Esophagus muscularis mucosa (tissue), 3 donors: ENCODE data around the gene DHRS13.

ENCODE experiments used
- POLR2A ChIP-seq: fragments of 450-650 bp; IDR thresholded peaks from one replicate; pipeline ENCODE4 v1.6.1; 2017; ENCODE audit warnings: antibody characterized with exemption, moderate library complexity, mild to moderate bottlenecking, low read depth
- POLR2AphosphoS5 ChIP-seq, 2 donors: sonication (generic); formaldehyde crosslinking; IDR thresholded peaks; one replicate each; pipeline ENCODE4 v1.6.1; 2017; ENCODE audit warnings: antibody characterized with exemption in 2 of 2
- TF ChIP-seq, protein P1 (sequence below), 3 experiments: fragments of 200-600 bp in 2 of 3; fragments of 450-650 bp in 1 of 3; sonication (generic) in 2 of 3; IDR thresholded peaks; one replicate each; pipeline ENCODE4 v1.5.1; 2017 to 2019; ENCODE audit warnings: antibody characterized with exemption in 3 of 3, mild to moderate bottlenecking in 2 of 3, moderate library complexity in 1 of 3

GRCh38 chr17:28878981-28879380 is 23.9 kb downstream of the DHRS13 start:
- TF ChIP-seq, protein P1, sequence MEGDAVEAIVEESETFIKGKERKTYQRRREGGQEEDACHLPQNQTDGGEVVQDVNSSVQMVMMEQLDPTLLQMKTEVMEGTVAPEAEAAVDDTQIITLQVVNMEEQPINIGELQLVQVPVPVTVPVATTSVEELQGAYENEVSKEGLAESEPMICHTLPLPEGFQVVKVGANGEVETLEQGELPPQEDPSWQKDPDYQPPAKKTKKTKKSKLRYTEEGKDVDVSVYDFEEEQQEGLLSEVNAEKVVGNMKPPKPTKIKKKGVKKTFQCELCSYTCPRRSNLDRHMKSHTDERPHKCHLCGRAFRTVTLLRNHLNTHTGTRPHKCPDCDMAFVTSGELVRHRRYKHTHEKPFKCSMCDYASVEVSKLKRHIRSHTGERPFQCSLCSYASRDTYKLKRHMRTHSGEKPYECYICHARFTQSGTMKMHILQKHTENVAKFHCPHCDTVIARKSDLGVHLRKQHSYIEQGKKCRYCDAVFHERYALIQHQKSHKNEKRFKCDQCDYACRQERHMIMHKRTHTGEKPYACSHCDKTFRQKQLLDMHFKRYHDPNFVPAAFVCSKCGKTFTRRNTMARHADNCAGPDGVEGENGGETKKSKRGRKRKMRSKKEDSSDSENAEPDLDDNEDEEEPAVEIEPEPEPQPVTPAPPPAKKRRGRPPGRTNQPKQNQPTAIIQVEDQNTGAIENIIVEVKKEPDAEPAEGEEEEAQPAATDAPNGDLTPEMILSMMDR (IDR thresholded peaks at IDR 0.05): peak in 2 of 3 experiments; percentile 41 to 42
- TF ChIP-seq POLR2A (no peak), POLR2AphosphoS5 (IDR thresholded peaks at IDR 0.05) (no peak)
